ENCODE data around the gene COL23A1. TPM values are rescaled to one million over a fixed set of nuclear protein-coding genes. Genes with fewer than 3 reads are reported as not detected.
"Not testable (repeated sequence)": the region's sequence is repeated elsewhere in the genome, so short reads cannot be mapped to it uniquely, and the experiment has no call there.

COL23A1 gene
- total RNA-seq, 1 experiment from 2014 or later = 0.18 TPM

GRCh38 chr5:178259623-178260536 is 330.3 kb downstream of the COL23A1 start:
- no peaks in the 10 kb centered on the region for H3K36me3 ChIP-seq (ENCODE audit: control insufficient read depth, insufficient read depth, low read length)
- H3K4me3 ChIP-seq (ENCODE audit: low read depth, low read length) = no peak overlapping the region
- CTCF ChIA-PET = interaction anchor here (0.6 kb wide), 1 partner anchor 869 kb away, joined by 4 read pairs; no protein-coding TSS in a partner anchor
- H3K4me1 Mint-ChIP-seq (ENCODE audit: low read depth, unreplicated experiment) = no peaks in the 10 kb centered on the region
- H3K4me1 ChIP-seq = peaks cover 8% of the 10 kb centered on the region
- H3K36me3 Mint-ChIP-seq (ENCODE audit: insufficient read depth, unreplicated experiment) = no peaks in the 10 kb centered on the region
- H3K27ac Mint-ChIP-seq (ENCODE audit: unreplicated experiment) = no peak overlapping the region
- H3K27me3 ChIP-seq (replicated peaks; ENCODE audit: control insufficient read depth, insufficient read depth, low read length) = no peaks in the 10 kb centered on the region; the same call in 1 of the 2 replicates
- DNase-seq = no peak
- intact Hi-C loops (cut with micrococcal nuclease; ENCODE audit: unreplicated experiment) = no loop called here
- no TSS peak for BruUV-seq (replicated peaks)
- POLR2A ChIA-PET = no interaction called here
- H3K27me3 Mint-ChIP-seq (ENCODE audit: insufficient read depth, unreplicated experiment) = no peaks in the 10 kb centered on the region
- H3K4me3 Mint-ChIP-seq (ENCODE audit: unreplicated experiment) = no peak overlapping the region
- H3K9me3 ChIP-seq = no peaks in the 10 kb centered on the region; the same call in 1 of the 2 replicates
- no peak for TF ChIP-seq CTCF (IDR thresholded peaks at IDR 0.05; ENCODE audit: insufficient read depth in 1 of 2, low read depth in 1 of 2, low read length in 1 of 2, severe bottlenecking in 1 of 2, unreplicated experiment in 1 of 2)
- peaks cover 10% of the 10 kb centered on the region for H3K9me3 Mint-ChIP-seq (ENCODE audit: unreplicated experiment)

GRCh38 chr5:178257650-178258049 is 332.5 kb downstream of the COL23A1 start:
- peaks cover 8% of the 10 kb centered on the region for H3K4me1 ChIP-seq
- TF ChIP-seq CTCF (IDR thresholded peaks at IDR 0.05; ENCODE audit: insufficient read depth in 1 of 2, low read depth in 1 of 2, low read length in 1 of 2, severe bottlenecking in 1 of 2, unreplicated experiment in 1 of 2) = no peak
- Mint-ChIP-seq H3K4me1 (ENCODE audit: low read depth, unreplicated experiment) (no peaks in the 10 kb centered on the region), H3K9me3 (ENCODE audit: unreplicated experiment) (no peaks in the 10 kb centered on the region), H3K4me3 (ENCODE audit: unreplicated experiment) (no peak overlapping the region), H3K27ac (ENCODE audit: unreplicated experiment) (no peak overlapping the region), H3K36me3 (ENCODE audit: insufficient read depth, unreplicated experiment) (no peaks in the 10 kb centered on the region), H3K27me3 (ENCODE audit: insufficient read depth, unreplicated experiment) (no peaks in the 10 kb centered on the region)
- intact Hi-C loops (cut with micrococcal nuclease; ENCODE audit: unreplicated experiment) = no loop called here
- ChIA-PET POLR2A (no interaction called here), CTCF (no interaction called here)
- no TSS peak for BruUV-seq (replicated peaks)
- H3K4me3 ChIP-seq (ENCODE audit: low read depth, low read length) = no peak overlapping the region
- H3K27me3 ChIP-seq (replicated peaks; ENCODE audit: control insufficient read depth, insufficient read depth, low read length) = no peaks in the 10 kb centered on the region
- H3K36me3 ChIP-seq (ENCODE audit: control insufficient read depth, insufficient read depth, low read length) = no peaks in the 10 kb centered on the region
- no peaks in the 10 kb centered on the region for H3K9me3 ChIP-seq
- no peak for DNase-seq

- Histone ChIP-seq H3K9me3 (no peaks in the 10 kb centered on the region), H3K4me3 (ENCODE audit: low read depth, low read length) (no peak overlapping the region), H3K4me1 (peaks cover 1% of the 10 kb centered on the region), H3K36me3 (ENCODE audit: control insufficient read depth, insufficient read depth, low read length) (no peaks in the 10 kb centered on the region), H3K27me3 (replicated peaks; ENCODE audit: control insufficient read depth, insufficient read depth, low read length) (no peaks in the 10 kb centered on the region)
- no peaks in the 10 kb centered on the region for H3K27me3 Mint-ChIP-seq (ENCODE audit: insufficient read depth, unreplicated experiment)
- no peak for TF ChIP-seq CTCF (IDR thresholded peaks at IDR 0.05; ENCODE audit: insufficient read depth in 1 of 2, low read depth in 1 of 2, low read length in 1 of 2, severe bottlenecking in 1 of 2, unreplicated experiment in 1 of 2)
- ChIA-PET CTCF (no interaction called here), POLR2A (no interaction called here)
- intact Hi-C loops (cut with micrococcal nuclease; ENCODE audit: unreplicated experiment) = no loop called here
- no peak for DNase-seq
- H3K36me3 Mint-ChIP-seq (ENCODE audit: insufficient read depth, unreplicated experiment) = no peaks in the 10 kb centered on the region
- no peaks in the 10 kb centered on the region for H3K9me3 Mint-ChIP-seq (ENCODE audit: unreplicated experiment)
- no peak overlapping the region for H3K4me3 Mint-ChIP-seq (ENCODE audit: unreplicated experiment)
- no peak overlapping the region for H3K27ac Mint-ChIP-seq (ENCODE audit: unreplicated experiment)
- H3K4me1 Mint-ChIP-seq (ENCODE audit: low read depth, unreplicated experiment) = no peaks in the 10 kb centered on the region
- no TSS peak for BruUV-seq (replicated peaks)
Observed at GRCh38 chr5:178256746-178257145, 333.4 kb downstream of the COL23A1 start.

- H3K9me3 ChIP-seq; H3K4me3 Mint-ChIP-seq (ENCODE audit: unreplicated experiment); H3K27me3 ChIP-seq (replicated peaks; ENCODE audit: control insufficient read depth, insufficient read depth, low read length); H3K36me3 ChIP-seq (ENCODE audit: control insufficient read depth, insufficient read depth, low read length); BruUV-seq (replicated peaks); intact Hi-C loops (cut with micrococcal nuclease; ENCODE audit: unreplicated experiment); H3K27me3 Mint-ChIP-seq (ENCODE audit: insufficient read depth, unreplicated experiment); H3K4me3 ChIP-seq (ENCODE audit: low read depth, low read length); CTCF ChIA-PET; DNase-seq; H3K9me3 Mint-ChIP-seq (ENCODE audit: unreplicated experiment); POLR2A ChIA-PET; H3K4me1 ChIP-seq; H3K4me1 Mint-ChIP-seq (ENCODE audit: low read depth, unreplicated experiment); H3K27ac Mint-ChIP-seq (ENCODE audit: unreplicated experiment); H3K36me3 Mint-ChIP-seq (ENCODE audit: insufficient read depth, unreplicated experiment): not testable (repeated sequence)
Observed at GRCh38 chr5:178253632-178254031, 336.6 kb downstream of the COL23A1 start.

Data from Caco-2 (cell line).